SK-N-SH (cell line): Measurements from ENCODE around the gene GPRIN3. TPM values are rescaled to one million over a fixed set of nuclear protein-coding genes. Genes with fewer than 3 reads are reported as not detected.

Experiments used
- CTCF ChIA-PET: fragments of 300-600, 350-600 bp; formaldehyde crosslinking; extraction: SDS; loops from one replicate; lab custom pipeline; 2021; lab: Yijun Ruan, JAX
- POLR2A ChIA-PET: fragments of 350-600 bp; sonication (Branson Sonifier 250); formaldehyde crosslinking; extraction: SDS; loops from one replicate; lab custom pipeline; 2020; ENCODE audit warnings: antibody characterized with exemption, inconsistent platforms; lab: Yijun Ruan, JAX
- DNase-seq: peaks from one replicate; pipeline ENCODE4 v3.0.0; 2012
- H2AFZ ChIP-seq: fragments of 200-600 bp; sonication (generic); 2 replicates; pipeline ENCODE4 v1.8.1; 2016; ENCODE audit warnings: antibody characterized with exemption, mild to moderate bottlenecking, low read depth
- H3F3A ChIP-seq: fragments of 200-600 bp; sonication (generic); replicated peaks from 2 replicates; pipeline ENCODE3; 2016; ENCODE audit warnings: antibody characterized with exemption, mild to moderate bottlenecking; ENCODE audit not compliant: insufficient read depth
- H3K27ac ChIP-seq, 2 experiments: fragments of 200-500 bp in 1 of 2; fragments of 200-600 bp in 1 of 2; sonication (Bioruptor generic) in 1 of 2; sonication (generic), shearing (Covaris generic) in 1 of 2; 2 replicates each; pipeline versions ENCODE4 v1.5.1 to v1.6.1; 2014 to 2016; ENCODE audit warnings: low read depth in 2 of 2, inconsistent platforms in 1 of 2, low read length in 1 of 2, mild to moderate bottlenecking in 1 of 2, mixed read lengths in 1 of 2
- H3K27me3 ChIP-seq: fragments of 200-600 bp; sonication (generic), shearing (Covaris generic); 2 replicates; pipeline ENCODE4 v1.6.1; 2016; ENCODE audit warnings: mixed run types; ENCODE audit not compliant: insufficient read depth
- H3K36me3 ChIP-seq, 2 experiments: fragments of 200-500 bp in 1 of 2; fragments of 200-600 bp in 1 of 2; sonication (Bioruptor generic) in 1 of 2; sonication (generic) in 1 of 2; replicated peaks in 1 of 2; 2 replicates each; pipeline versions ENCODE3 to v1.5.1; 2014 to 2016; ENCODE audit warnings: low read length in 1 of 2, mild to moderate bottlenecking in 1 of 2; ENCODE audit not compliant: insufficient read depth in 2 of 2, control insufficient read depth in 1 of 2
- H3K4me1 ChIP-seq, 2 experiments: fragments of 200-500 bp in 1 of 2; fragments of 200-600 bp in 1 of 2; sonication (Bioruptor generic) in 1 of 2; sonication (generic), shearing (Covaris generic) in 1 of 2; 2 replicates each; pipeline versions ENCODE4 v1.5.1 to v1.6.1; 2014 to 2016; ENCODE audit warnings: low read depth in 1 of 2, low read length in 1 of 2, mixed run types in 1 of 2; ENCODE audit not compliant: insufficient read depth in 2 of 2, control insufficient read depth in 1 of 2
- H3K4me2 ChIP-seq: fragments of 200-600 bp; sonication (generic), shearing (Covaris generic); 2 replicates; pipeline ENCODE4 v1.6.1; 2017; ENCODE audit warnings: mixed run types
- H3K4me3 ChIP-seq, 2 experiments: fragments of 200-500 bp in 1 of 2; fragments of 200-600 bp in 1 of 2; sonication (Bioruptor generic) in 1 of 2; sonication (generic), shearing (Covaris generic) in 1 of 2; 2 replicates each; pipeline versions ENCODE4 v1.5.1 to v1.8.1; 2014 to 2016; ENCODE audit warnings: low read depth in 2 of 2, inconsistent platforms in 1 of 2, low read length in 1 of 2, mild to moderate bottlenecking in 1 of 2, mixed read lengths in 1 of 2, moderate library complexity in 1 of 2
- H3K79me2 ChIP-seq: fragments of 200-600 bp; sonication (generic); 2 replicates; pipeline ENCODE4 v1.8.1; 2017; ENCODE audit warnings: mild to moderate bottlenecking; ENCODE audit not compliant: insufficient read depth
- H3K9ac ChIP-seq: fragments of 200-600 bp; sonication (generic); 2 replicates; pipeline ENCODE4 v1.6.1; 2017; ENCODE audit warnings: mixed run types
- H3K9me2 ChIP-seq: fragments of 200-600 bp; sonication (generic); 2 replicates; pipeline ENCODE4 v1.6.1; 2017; ENCODE audit warnings: mixed run types
- H3K9me3 ChIP-seq: fragments of 200-600 bp; sonication (generic); 2 replicates; pipeline ENCODE4 v1.6.1; 2017; ENCODE audit warnings: mixed run types, mild to moderate bottlenecking, moderate library complexity
- H4K20me1 ChIP-seq: fragments of 200-600 bp; sonication (generic); 2 replicates; pipeline ENCODE4 v1.6.1; 2017; ENCODE audit warnings: mild to moderate bottlenecking, mixed run types; ENCODE audit not compliant: insufficient read depth
- CHD2 ChIP-seq: fragments of 150-350 bp; IDR thresholded peaks from 2 replicates; pipeline ENCODE4 v1.6.1; 2018; ENCODE audit warnings: low read length; ENCODE audit not compliant: partially characterized antibody
- EP300 ChIP-seq, 2 experiments: IDR thresholded peaks; 2 replicates each; pipeline versions ENCODE4 v1.4.0 to v1.6.1; 2012; ENCODE audit warnings: borderline replicate concordance in 1 of 2, low read depth in 1 of 2, low read length in 1 of 2
- MXI1 ChIP-seq: IDR thresholded peaks from 2 replicates; pipeline ENCODE4 v1.6.1; 2012; ENCODE audit warnings: mild to moderate bottlenecking, low read depth, low read length, improper control_type of control experiment
- NFIC ChIP-seq: IDR thresholded peaks from 2 replicates; pipeline ENCODE4 v1.4.0; 2012; ENCODE audit warnings: borderline replicate concordance
- PBX3 ChIP-seq: IDR thresholded peaks from 2 replicates; pipeline ENCODE4; 2012
- RFX5 ChIP-seq: IDR thresholded peaks from 2 replicates; pipeline ENCODE4 v1.6.1; 2012; ENCODE audit warnings: mild to moderate bottlenecking, improper control_type of control experiment, low read length
- RXRA ChIP-seq: IDR thresholded peaks from 2 replicates; pipeline ENCODE4 v1.4.0; 2012; ENCODE audit warnings: low read depth, mild to moderate bottlenecking, borderline replicate concordance
- TEAD4 ChIP-seq: IDR thresholded peaks from 2 replicates; pipeline ENCODE4 v1.4.0; 2012; ENCODE audit warnings: mild to moderate bottlenecking, borderline replicate concordance; ENCODE audit not compliant: insufficient read depth
- USF1 ChIP-seq: IDR thresholded peaks from 2 replicates; pipeline ENCODE4 v1.4.0; 2012; ENCODE audit warnings: low read depth, borderline replicate concordance
- ZBTB33 ChIP-seq: IDR thresholded peaks from 2 replicates; pipeline ENCODE4 v1.4.0; 2012; ENCODE audit warnings: low read depth, borderline replicate concordance
- WGBS: methylation state at CpG from one replicate; pipeline ENCODE4 v1.1.6; 2017; ENCODE audit warnings: low lambda C conversion rate; 5-methylcytosine and 5-hydroxymethylcytosine counted together
- polyA plus RNA-seq, 3 experiments: library from polyadenylated mRNA; depleted of rRNA; stranded (reverse); fragments of >200 nt; gene quantifications; 2 replicates each; pipeline ENCODE4 v1.2.3, GENCODE V29; 2012
- TF ChIP-seq, protein P1 (sequence below): IDR thresholded peaks from 2 replicates; pipeline ENCODE4 v1.6.1; 2012; ENCODE audit warnings: mild to moderate bottlenecking, low read depth, low read length, moderate library complexity
- TF ChIP-seq, protein P2 (sequence below): fragments of 200-600 bp; sonication (generic); IDR thresholded peaks from 2 replicates; pipeline ENCODE4 v1.6.1; 2017; ENCODE audit warnings: antibody characterized with exemption, mild to moderate bottlenecking, moderate library complexity

Gene GPRIN3
- polyA plus RNA-seq, 1 of the 3 experiments (the other 2 are of a cell fraction) = not detected

DNA sequence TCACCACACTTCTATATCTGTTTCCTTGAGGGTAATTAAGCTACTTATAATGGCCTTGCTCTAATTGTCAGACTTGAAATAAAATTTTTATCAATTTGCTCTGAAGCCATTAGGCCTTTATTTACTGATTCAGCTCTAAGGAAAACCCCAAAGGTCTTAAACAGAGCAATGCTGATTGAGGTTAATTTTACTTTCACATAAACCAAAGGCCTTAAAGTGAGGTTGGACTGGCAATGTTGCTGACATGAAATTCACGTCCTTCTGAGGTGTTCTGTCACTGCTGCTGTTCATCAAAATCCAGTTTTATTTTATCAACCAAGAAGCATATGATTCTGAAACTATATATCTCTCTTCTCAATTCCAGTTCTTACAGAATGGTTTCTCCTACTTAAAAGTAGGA lies 21.7 kb upstream of the GPRIN3 start:
- Histone ChIP-seq H3K27ac (no peak overlapping the region), H3K4me1 (peaks cover 0 to 4% of the 10 kb centered on the region in 2 experiments; a peak in 1 of 4 replicates), H3K79me2 (no peaks in the 10 kb centered on the region), H2AFZ (no peak overlapping the region), H3K27me3 (no peaks in the 10 kb centered on the region), H4K20me1 (no peaks in the 10 kb centered on the region), H3K9ac (no peak overlapping the region), H3K36me3 (no peaks in the 10 kb centered on the region), H3K9me2 (no peaks in the 10 kb centered on the region)
- no peak for DNase-seq
- 28% methylated on average over 1 of the region's 1 CpG for WGBS
- TF ChIP-seq TEAD4 (no peak), RFX5 (no peak), RXRA (no peak), MXI1 (no peak), NFIC (no peak), EP300 (IDR thresholded peaks at IDR 0.05; ENCODE audit: borderline replicate concordance in 1 of 2, low read depth in 1 of 2, low read length in 1 of 2) (no peak), PBX3 (no peak), ZBTB33 (no peak), CHD2 (no peak), USF1 (no peak)
- TF ChIP-seq, protein P1, sequence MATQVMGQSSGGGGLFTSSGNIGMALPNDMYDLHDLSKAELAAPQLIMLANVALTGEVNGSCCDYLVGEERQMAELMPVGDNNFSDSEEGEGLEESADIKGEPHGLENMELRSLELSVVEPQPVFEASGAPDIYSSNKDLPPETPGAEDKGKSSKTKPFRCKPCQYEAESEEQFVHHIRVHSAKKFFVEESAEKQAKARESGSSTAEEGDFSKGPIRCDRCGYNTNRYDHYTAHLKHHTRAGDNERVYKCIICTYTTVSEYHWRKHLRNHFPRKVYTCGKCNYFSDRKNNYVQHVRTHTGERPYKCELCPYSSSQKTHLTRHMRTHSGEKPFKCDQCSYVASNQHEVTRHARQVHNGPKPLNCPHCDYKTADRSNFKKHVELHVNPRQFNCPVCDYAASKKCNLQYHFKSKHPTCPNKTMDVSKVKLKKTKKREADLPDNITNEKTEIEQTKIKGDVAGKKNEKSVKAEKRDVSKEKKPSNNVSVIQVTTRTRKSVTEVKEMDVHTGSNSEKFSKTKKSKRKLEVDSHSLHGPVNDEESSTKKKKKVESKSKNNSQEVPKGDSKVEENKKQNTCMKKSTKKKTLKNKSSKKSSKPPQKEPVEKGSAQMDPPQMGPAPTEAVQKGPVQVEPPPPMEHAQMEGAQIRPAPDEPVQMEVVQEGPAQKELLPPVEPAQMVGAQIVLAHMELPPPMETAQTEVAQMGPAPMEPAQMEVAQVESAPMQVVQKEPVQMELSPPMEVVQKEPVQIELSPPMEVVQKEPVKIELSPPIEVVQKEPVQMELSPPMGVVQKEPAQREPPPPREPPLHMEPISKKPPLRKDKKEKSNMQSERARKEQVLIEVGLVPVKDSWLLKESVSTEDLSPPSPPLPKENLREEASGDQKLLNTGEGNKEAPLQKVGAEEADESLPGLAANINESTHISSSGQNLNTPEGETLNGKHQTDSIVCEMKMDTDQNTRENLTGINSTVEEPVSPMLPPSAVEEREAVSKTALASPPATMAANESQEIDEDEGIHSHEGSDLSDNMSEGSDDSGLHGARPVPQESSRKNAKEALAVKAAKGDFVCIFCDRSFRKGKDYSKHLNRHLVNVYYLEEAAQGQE = no peak
- TF ChIP-seq, protein P2, sequence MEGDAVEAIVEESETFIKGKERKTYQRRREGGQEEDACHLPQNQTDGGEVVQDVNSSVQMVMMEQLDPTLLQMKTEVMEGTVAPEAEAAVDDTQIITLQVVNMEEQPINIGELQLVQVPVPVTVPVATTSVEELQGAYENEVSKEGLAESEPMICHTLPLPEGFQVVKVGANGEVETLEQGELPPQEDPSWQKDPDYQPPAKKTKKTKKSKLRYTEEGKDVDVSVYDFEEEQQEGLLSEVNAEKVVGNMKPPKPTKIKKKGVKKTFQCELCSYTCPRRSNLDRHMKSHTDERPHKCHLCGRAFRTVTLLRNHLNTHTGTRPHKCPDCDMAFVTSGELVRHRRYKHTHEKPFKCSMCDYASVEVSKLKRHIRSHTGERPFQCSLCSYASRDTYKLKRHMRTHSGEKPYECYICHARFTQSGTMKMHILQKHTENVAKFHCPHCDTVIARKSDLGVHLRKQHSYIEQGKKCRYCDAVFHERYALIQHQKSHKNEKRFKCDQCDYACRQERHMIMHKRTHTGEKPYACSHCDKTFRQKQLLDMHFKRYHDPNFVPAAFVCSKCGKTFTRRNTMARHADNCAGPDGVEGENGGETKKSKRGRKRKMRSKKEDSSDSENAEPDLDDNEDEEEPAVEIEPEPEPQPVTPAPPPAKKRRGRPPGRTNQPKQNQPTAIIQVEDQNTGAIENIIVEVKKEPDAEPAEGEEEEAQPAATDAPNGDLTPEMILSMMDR = no peak
- TF ChIP-seq, all 33 proteins: peak for 0
- H3K9me3 ChIP-seq = no peaks in the 10 kb centered on the region
- H3K4me3 ChIP-seq = no peak overlapping the region
- H3F3A ChIP-seq = no peaks in the 10 kb centered on the region
- ChIA-PET CTCF (no interaction called here), POLR2A (no interaction called here)
- no peak overlapping the region for H3K4me2 ChIP-seq
